Epithelial cell of prostate (primary cell): ENCODE data around the gene ATP2B2.

Source experiments
- DNase-seq: peaks from one replicate; pipeline ENCODE4 v3.0.0-alpha.2; 2011; ENCODE audit warnings: low read depth, low spot score
- H3K27ac ChIP-seq: fragments of 450-650 bp; 2 replicates; pipeline ENCODE4 v1.5.1; 2017; ENCODE audit warnings: mild to moderate bottlenecking

Gene ATP2B2

GRCh38 chr3:10274601-10275000, 230.8 kb downstream of the ATP2B2 start:
- H3K27ac ChIP-seq: no peak overlapping the region
- DNase-seq: no peak
